Panc1 (cell line): Measurements from ENCODE around the gene BTN3A1.

Experiments
- POLR2AphosphoS5 ChIP-seq: IDR thresholded peaks from 2 replicates; pipeline ENCODE4 v1.6.1; 2012; ENCODE audit warnings: mild to moderate bottlenecking, low read depth, low read length, moderate library complexity
- SIN3A ChIP-seq: IDR thresholded peaks from 2 replicates; pipeline ENCODE4 v1.6.1; 2012; ENCODE audit warnings: low read depth, mild to moderate bottlenecking, low read length, moderate library complexity, borderline replicate concordance; ENCODE audit not compliant: insufficient read depth
- TF ChIP-seq, protein P1 (sequence below): fragments of 450-650 bp; IDR thresholded peaks from 2 replicates; pipeline ENCODE4 v1.5.1; 2017; ENCODE audit warnings: mild to moderate bottlenecking

DNA sequence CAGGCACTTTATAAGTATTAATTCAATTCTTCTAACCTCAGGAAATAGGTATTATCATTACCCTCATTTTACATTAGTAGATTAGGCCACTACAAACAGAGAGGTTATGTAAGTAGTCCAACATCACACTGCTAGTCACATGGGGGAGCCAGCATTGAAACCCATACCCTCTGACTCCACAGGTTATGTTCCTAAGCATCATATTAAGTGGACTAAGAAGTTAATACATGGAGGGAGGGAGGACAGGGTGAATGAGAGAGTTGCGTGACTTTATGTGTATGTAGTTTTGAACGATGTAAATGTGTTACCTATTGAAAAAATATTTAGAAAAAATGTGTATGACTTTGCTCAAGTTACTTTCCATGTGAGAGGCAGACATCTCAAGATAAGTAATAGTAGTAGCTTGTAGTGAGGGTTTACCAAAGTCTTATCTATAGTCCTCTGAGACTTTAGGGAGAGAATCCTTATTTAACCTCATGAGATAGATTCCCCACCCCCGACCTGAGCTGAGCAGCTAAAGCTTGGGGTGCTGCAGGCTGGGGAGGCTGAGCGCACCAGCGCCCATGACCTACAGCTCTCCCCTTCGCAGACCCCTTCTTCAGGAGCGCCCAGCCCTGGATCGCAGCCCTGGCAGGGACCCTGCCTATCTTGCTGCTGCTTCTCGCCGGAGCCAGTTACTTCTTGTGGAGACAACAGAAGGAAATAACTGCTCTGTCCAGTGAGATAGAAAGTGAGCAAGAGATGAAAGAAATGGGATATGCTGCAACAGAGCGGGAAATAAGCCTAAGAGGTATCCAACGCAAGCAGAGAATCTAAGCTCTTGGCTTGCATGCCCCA is 29.5 kb upstream of the BTN3A1 start:
- TF ChIP-seq, protein P1, sequence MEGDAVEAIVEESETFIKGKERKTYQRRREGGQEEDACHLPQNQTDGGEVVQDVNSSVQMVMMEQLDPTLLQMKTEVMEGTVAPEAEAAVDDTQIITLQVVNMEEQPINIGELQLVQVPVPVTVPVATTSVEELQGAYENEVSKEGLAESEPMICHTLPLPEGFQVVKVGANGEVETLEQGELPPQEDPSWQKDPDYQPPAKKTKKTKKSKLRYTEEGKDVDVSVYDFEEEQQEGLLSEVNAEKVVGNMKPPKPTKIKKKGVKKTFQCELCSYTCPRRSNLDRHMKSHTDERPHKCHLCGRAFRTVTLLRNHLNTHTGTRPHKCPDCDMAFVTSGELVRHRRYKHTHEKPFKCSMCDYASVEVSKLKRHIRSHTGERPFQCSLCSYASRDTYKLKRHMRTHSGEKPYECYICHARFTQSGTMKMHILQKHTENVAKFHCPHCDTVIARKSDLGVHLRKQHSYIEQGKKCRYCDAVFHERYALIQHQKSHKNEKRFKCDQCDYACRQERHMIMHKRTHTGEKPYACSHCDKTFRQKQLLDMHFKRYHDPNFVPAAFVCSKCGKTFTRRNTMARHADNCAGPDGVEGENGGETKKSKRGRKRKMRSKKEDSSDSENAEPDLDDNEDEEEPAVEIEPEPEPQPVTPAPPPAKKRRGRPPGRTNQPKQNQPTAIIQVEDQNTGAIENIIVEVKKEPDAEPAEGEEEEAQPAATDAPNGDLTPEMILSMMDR: no peak
- TF ChIP-seq SIN3A (no peak), POLR2AphosphoS5 (no peak)
